GM23338 (cell line): ENCODE measurements around the gene GTF3C5.

Experiments used
- CREB1 ChIP-seq: fragments of 250-450 bp; sonication (Bioruptor Pico); IDR thresholded peaks from 2 replicates; pipeline ENCODE4 v1.5.0; 2020; ENCODE audit warnings: low read depth, mild to moderate bottlenecking, moderate library complexity
- CTCF ChIP-seq, 2 experiments: fragments of 200-600 bp in 1 of 2; sonication (generic) in 1 of 2; conservative IDR thresholded peaks; 2 replicates each; pipeline versions ENCODE4 v1.5.1 to v1.6.1; 2016 to 2017; ENCODE audit warnings: antibody characterized with exemption in 2 of 2, low read depth in 2 of 2, mild to moderate bottlenecking in 2 of 2, moderate library complexity in 1 of 2
- EZH2 ChIP-seq: fragments of 200-600 bp; sonication (generic); IDR thresholded peaks from one replicate; pipeline ENCODE4 v1.8.0; 2017; ENCODE audit warnings: antibody characterized with exemption, mild to moderate bottlenecking, low read depth; ENCODE audit not compliant: unreplicated experiment
- JUNB ChIP-seq: IDR thresholded peaks from one replicate; pipeline ENCODE4 v1.6.1; 2016; ENCODE audit warnings: antibody characterized with exemption; ENCODE audit not compliant: unreplicated experiment
- POLR2AphosphoS5 ChIP-seq: IDR thresholded peaks from 2 replicates; pipeline ENCODE4 v1.6.1; 2016; ENCODE audit warnings: antibody characterized with exemption, low read depth
- ZNF462 ChIP-seq: fragments of 250-450 bp; sonication (Bioruptor Pico); IDR thresholded peaks from 2 replicates; pipeline ENCODE4 v1.5.0; 2020; ENCODE audit warnings: mild to moderate bottlenecking, moderate library complexity

- TF ChIP-seq CREB1 (CRISPR knock-in tag) (no peak), POLR2AphosphoS5 (no peak), CTCF (conservative IDR thresholded peaks at IDR 0.05; ENCODE audit: low read depth in 2 of 2) (no peak), ZNF462 (CRISPR knock-in tag) (no peak), EZH2 (no peak), JUNB (no peak)
These were observed 23.5 kb downstream of the GTF3C5 start for GRCh38 chr9:133054194-133054890.
